IMR-90 (cell line): ENCODE results near the gene PADI1. TPM values are rescaled to one million over a fixed set of nuclear protein-coding genes. Genes with fewer than 3 reads are reported as not detected.

ENCODE experiments used
- ATAC-seq: fragments of 200-7000 bp; cut with Tn5 transposase; 2 replicates; pipeline ENCODE4 v1.9.1; 2020; ENCODE audit warnings: low read depth, mild to moderate bottlenecking, moderate library complexity
- BruUV-seq: library from RNA; stranded (reverse); fragments of 400-500 nt; replicated peaks from 2 replicates; lab custom pipeline; 2021; lab: Mats Ljungman, UMichigan
- CTCF ChIA-PET: fragments of 300-600 bp; formaldehyde crosslinking; extraction: SDS; loops from one replicate; lab custom pipeline; 2021; ENCODE audit warnings: antibody characterized with exemption; lab: Yijun Ruan, JAX
- POLR2A ChIA-PET: fragments of 300-600 bp; sonication (Branson Sonifier 250); formaldehyde crosslinking; loops from one replicate; lab custom pipeline; 2022; ENCODE audit warnings: antibody characterized with exemption; ENCODE audit not compliant: unreplicated experiment; lab: Charles Lee
- DNase-seq: peaks from one replicate; pipeline ENCODE4 v3.0.0; 2013
- H2AFZ ChIP-seq: replicated peaks from 2 replicates; pipeline ENCODE3; 2013; ENCODE audit warnings: low read length, mild to moderate bottlenecking; ENCODE audit not compliant: poor library complexity
- H2AK5ac ChIP-seq: 2 replicates; pipeline ENCODE4 v1.6.1; 2013; ENCODE audit warnings: low read depth, low read length, inconsistent platforms
- H2AK9ac ChIP-seq: replicated peaks from 2 replicates; pipeline ENCODE3; 2013; ENCODE audit warnings: mild to moderate bottlenecking, low read depth, low read length, moderate library complexity; ENCODE audit not compliant: poor library complexity
- H2BK120ac ChIP-seq: 2 replicates; pipeline ENCODE4 v1.6.1; 2013; ENCODE audit warnings: low read depth, low read length, inconsistent platforms
- H2BK15ac ChIP-seq: 3 replicates; pipeline ENCODE4 v1.6.1; 2013; ENCODE audit warnings: low read depth, low read length, inconsistent platforms
- H2BK20ac ChIP-seq: 2 replicates; pipeline ENCODE4 v1.6.1; 2013; ENCODE audit warnings: low read depth, mild to moderate bottlenecking, inconsistent platforms, low read length, moderate library complexity
- H2BK5ac ChIP-seq: 2 replicates; pipeline ENCODE4 v1.6.1; 2013; ENCODE audit warnings: mild to moderate bottlenecking, low read depth, low read length, inconsistent platforms; ENCODE audit not compliant: poor library complexity, severe bottlenecking
- H3K14ac ChIP-seq: replicated peaks from 2 replicates; pipeline ENCODE4 v1.6.1; 2013; ENCODE audit warnings: low read depth, low read length, inconsistent platforms
- H3K18ac ChIP-seq: 2 replicates; pipeline ENCODE4 v1.6.1; 2013; ENCODE audit warnings: low read depth, low read length, control low read depth
- H3K23ac ChIP-seq: 2 replicates; pipeline ENCODE4 v1.6.1; 2013; ENCODE audit warnings: low read depth, low read length, inconsistent platforms
- H3K27ac ChIP-seq: 2 replicates; pipeline ENCODE4 v1.5.1; 2013; ENCODE audit warnings: mild to moderate bottlenecking, control low read depth, low read length; ENCODE audit not compliant: insufficient read depth
- H3K27me3 ChIP-seq: 2 replicates; pipeline ENCODE4 v1.6.1; 2013; ENCODE audit warnings: low read length; ENCODE audit not compliant: control insufficient read depth, insufficient read depth
- H3K36me3 ChIP-seq: 2 replicates; pipeline ENCODE4 v1.6.1; 2013; ENCODE audit warnings: low read length, mixed read lengths; ENCODE audit not compliant: control insufficient read depth, insufficient read depth
- H3K4ac ChIP-seq: 2 replicates; pipeline ENCODE4 v1.6.1; 2013; ENCODE audit warnings: low read depth, low read length, inconsistent platforms
- H3K4me1 ChIP-seq: 2 replicates; pipeline ENCODE4 v1.6.1; 2013; ENCODE audit warnings: low read length, mixed read lengths; ENCODE audit not compliant: control insufficient read depth, insufficient read depth
- H3K4me2 ChIP-seq: 2 replicates; pipeline ENCODE4 v1.6.1; 2013; ENCODE audit warnings: low read depth, mild to moderate bottlenecking, control low read depth, low read length, moderate library complexity
- H3K4me3 ChIP-seq: 2 replicates; pipeline ENCODE4 v1.5.1; 2013; ENCODE audit warnings: low read depth, mild to moderate bottlenecking, control low read depth, low read length, moderate library complexity; ENCODE audit not compliant: insufficient read depth
- H3K56ac ChIP-seq: 2 replicates; pipeline ENCODE4 v1.6.1; 2013; ENCODE audit warnings: low read length, inconsistent platforms; ENCODE audit not compliant: insufficient read depth; ENCODE audit errors: extremely low read depth
- H3K79me1 ChIP-seq, 2 experiments: 2 replicates each; pipeline ENCODE4 v1.6.1; 2013; ENCODE audit warnings: low read length in 2 of 2, inconsistent platforms in 1 of 2, low read depth in 1 of 2
- H3K9ac ChIP-seq: 2 replicates; pipeline ENCODE4 v1.6.1; 2013; ENCODE audit warnings: low read depth, low read length, control low read depth
- H3K9me1 ChIP-seq: 2 replicates; pipeline ENCODE4 v1.6.1; 2013; ENCODE audit warnings: low read length, inconsistent platforms; ENCODE audit not compliant: insufficient read depth
- H3K9me3 ChIP-seq: 2 replicates; pipeline ENCODE4 v1.6.1; 2013; ENCODE audit warnings: low read length; ENCODE audit not compliant: control insufficient read depth, insufficient read depth
- H4K20me1 ChIP-seq: 2 replicates; pipeline ENCODE4 v1.6.1; 2013; ENCODE audit warnings: low read length, inconsistent platforms; ENCODE audit not compliant: insufficient read depth
- H4K5ac ChIP-seq: 2 replicates; pipeline ENCODE4 v1.6.1; 2013; ENCODE audit warnings: mild to moderate bottlenecking, low read depth, low read length, control low read depth
- H4K8ac ChIP-seq, 2 experiments: 2 replicates each; pipeline ENCODE4 v1.6.1; 2013; ENCODE audit warnings: low read depth in 2 of 2, low read length in 2 of 2, control low read depth in 1 of 2, inconsistent platforms in 1 of 2
- H4K91ac ChIP-seq: 2 replicates; pipeline ENCODE4 v1.6.1; 2013; ENCODE audit warnings: low read depth, low read length, inconsistent platforms; ENCODE audit not compliant: insufficient read depth
- CTCF ChIP-seq: conservative IDR thresholded peaks from 2 replicates; pipeline ENCODE4 v1.5.1; 2012; ENCODE audit warnings: mild to moderate bottlenecking, low read depth, low read length, improper control_type of control experiment
- ELK1 ChIP-seq: fragments of 150-350 bp; IDR thresholded peaks from 2 replicates; pipeline ENCODE4 v1.6.1; 2016; ENCODE audit warnings: low read depth, mild to moderate bottlenecking, low read length, moderate library complexity, borderline replicate concordance
- MAZ ChIP-seq: IDR thresholded peaks from 2 replicates; pipeline ENCODE4 v1.6.1; 2012; ENCODE audit warnings: low read depth, mild to moderate bottlenecking, low read length, improper control_type of control experiment, moderate library complexity, borderline replicate concordance
- MXI1 ChIP-seq: IDR thresholded peaks from 2 replicates; pipeline ENCODE4 v1.6.1; 2012; ENCODE audit warnings: low read depth, mild to moderate bottlenecking, low read length, moderate library complexity, borderline replicate concordance
- WGBS, 2 experiments: methylation state at CpG; one replicate each; pipeline versions ENCODE4 v1.1.5 to v1.1.7; 2013; ENCODE audit warnings: missing lambda C conversion rate in 2 of 2; ENCODE audit not compliant: insufficient read length in 1 of 2; ENCODE audit errors: extremely low coverage in 2 of 2; 5-methylcytosine and 5-hydroxymethylcytosine counted together
- dilution Hi-C: fragments of 300-500 bp; cut with HindIII; formaldehyde crosslinking; loops from one replicate; pipeline ENCODE4 v1.14.3; 2018; ENCODE audit warnings: low sequenced_read_pairs; ENCODE audit not compliant: unreplicated experiment
- in situ Hi-C: fragments of 300-500 bp; cut with MboI; formaldehyde crosslinking; loops from 3 replicates; pipeline ENCODE4 v1.14.3; 2019; ENCODE audit warnings: low sequenced_read_pairs, inconsistent platforms, mixed read lengths
- intact Hi-C: fragments of 100-400 bp; cut with micrococcal nuclease; formaldehyde crosslinking; loops from 2 replicates; pipeline ENCODE4 v1.10.0; 2022
- polyA plus RNA-seq, 3 experiments: library from polyadenylated mRNA; depleted of rRNA; stranded (reverse); fragments of >200 nt; gene quantifications; 2 replicates each; pipeline ENCODE4 v1.2.3, GENCODE V29; 2012; ENCODE audit warnings: low replicate concordance in 1 of 3
- total RNA-seq: library from RNA; depleted of rRNA; stranded (reverse); fragments of >200 nt; gene quantifications from 2 replicates; pipeline ENCODE4 v1.2.3, GENCODE V29; 2012

The PADI1 gene
- total and polyA plus RNA-seq, 2 of the 4 experiments (the other 2 are of a cell fraction), result 0.17 TPM; not detected in 1

- Histone ChIP-seq H4K91ac (no peak overlapping the region), H3K27me3 (peaks cover 6% of the 10 kb centered on the region), H3K9me3 (no peaks in the 10 kb centered on the region), H3K4me3 (no peak overlapping the region), H3K56ac (no peak overlapping the region), H3K23ac (no peak overlapping the region), H3K4me2 (no peak overlapping the region), H2BK20ac (no peak overlapping the region), H3K79me1 (no peaks in the 10 kb centered on the region), H2BK5ac (no peak overlapping the region), H3K9me1 (peaks cover 16% of the 10 kb centered on the region; the same call in 1 of the 2 replicates), H4K20me1 (no peaks in the 10 kb centered on the region), H3K9ac (no peak overlapping the region), H2AFZ (no peak overlapping the region), H2AK5ac (no peak overlapping the region), H3K36me3 (no peaks in the 10 kb centered on the region), H3K27ac (no peak overlapping the region), H3K18ac (no peak overlapping the region), H2BK15ac (no peak overlapping the region; the same call in 2 of the 3 replicates), H2AK9ac (peak overlapping the region; percentile 79), H2BK120ac (no peak overlapping the region), H3K4ac (no peak overlapping the region), H4K5ac (no peak overlapping the region), H4K8ac (no peak overlapping the region), H3K4me1 (peaks cover 2% of the 10 kb centered on the region), H3K14ac (no peak overlapping the region)
- POLR2A ChIA-PET, result no interaction called here
- DNase-seq, result no peak
- in situ Hi-C loops (no loop called here), dilution Hi-C loops (no loop called here), intact Hi-C loops (no loop called here)
- TF ChIP-seq MAZ (no peak), CTCF (no peak), ELK1 (no peak), MXI1 (no peak)
- CTCF ChIA-PET, result interaction anchor here (1.2 kb wide), 1 partner anchor 80 kb away, joined by 6 read pairs; no protein-coding TSS in a partner anchor
- no TSS peak for BruUV-seq
- no peak for ATAC-seq
- no CpG with 5 or more reads among the region's 4 CpGs for whole genome bisulfite sequencing, 2 experiments
Observed at GRCh38 chr1:17206196-17206595, 1.3 kb downstream of the PADI1 start.
